Transverse colon (tissue), 3 donors: Measurements from ENCODE around the gene PRPF6.

Experiments used
- POLR2A ChIP-seq: fragments of 450-650 bp; IDR thresholded peaks from one replicate; pipeline ENCODE4 v1.6.1; 2016; ENCODE audit warnings: antibody characterized with exemption, mild to moderate bottlenecking, moderate library complexity
- TF ChIP-seq, protein P1 (sequence below), 5 experiments: fragments of 200-600 bp in 3 of 5; fragments of 450-650 bp in 2 of 5; sonication (generic) in 3 of 5; IDR thresholded peaks; 1 replicate in 2 of 5; 2 replicates in 3 of 5; pipeline ENCODE4 v1.5.1; 2016 to 2017; ENCODE audit warnings: antibody characterized with exemption in 5 of 5, inconsistent platforms in 3 of 5, mild to moderate bottlenecking in 2 of 5, moderate library complexity in 1 of 5

- TF ChIP-seq, protein P1, sequence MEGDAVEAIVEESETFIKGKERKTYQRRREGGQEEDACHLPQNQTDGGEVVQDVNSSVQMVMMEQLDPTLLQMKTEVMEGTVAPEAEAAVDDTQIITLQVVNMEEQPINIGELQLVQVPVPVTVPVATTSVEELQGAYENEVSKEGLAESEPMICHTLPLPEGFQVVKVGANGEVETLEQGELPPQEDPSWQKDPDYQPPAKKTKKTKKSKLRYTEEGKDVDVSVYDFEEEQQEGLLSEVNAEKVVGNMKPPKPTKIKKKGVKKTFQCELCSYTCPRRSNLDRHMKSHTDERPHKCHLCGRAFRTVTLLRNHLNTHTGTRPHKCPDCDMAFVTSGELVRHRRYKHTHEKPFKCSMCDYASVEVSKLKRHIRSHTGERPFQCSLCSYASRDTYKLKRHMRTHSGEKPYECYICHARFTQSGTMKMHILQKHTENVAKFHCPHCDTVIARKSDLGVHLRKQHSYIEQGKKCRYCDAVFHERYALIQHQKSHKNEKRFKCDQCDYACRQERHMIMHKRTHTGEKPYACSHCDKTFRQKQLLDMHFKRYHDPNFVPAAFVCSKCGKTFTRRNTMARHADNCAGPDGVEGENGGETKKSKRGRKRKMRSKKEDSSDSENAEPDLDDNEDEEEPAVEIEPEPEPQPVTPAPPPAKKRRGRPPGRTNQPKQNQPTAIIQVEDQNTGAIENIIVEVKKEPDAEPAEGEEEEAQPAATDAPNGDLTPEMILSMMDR (IDR thresholded peaks at IDR 0.05): no peak
- TF ChIP-seq POLR2A: no peak
Observed at GRCh38 chr20:64075556-64075955, 94.6 kb downstream of the PRPF6 start.
